SK-N-SH treated with all-trans-retinoic acid at 6 μM for 48 hours (cell line): ENCODE results near the gene ZNF24.

Experiments
- PATZ1 ChIP-seq: fragments of 250-450 bp; sonication (Bioruptor Pico); IDR thresholded peaks from 2 replicates; pipeline ENCODE4 v1.8.0; 2020; ENCODE audit warnings: mild to moderate bottlenecking, moderate library complexity, borderline replicate concordance
- RARB ChIP-seq: fragments of 250-450 bp; sonication (Bioruptor Pico); IDR thresholded peaks from 2 replicates; pipeline ENCODE4 v1.8.0; 2021; ENCODE audit warnings: mild to moderate bottlenecking, moderate library complexity
- TCF4 ChIP-seq: fragments of 250-450 bp; sonication (Bioruptor Pico); IDR thresholded peaks from 2 replicates; pipeline ENCODE4 v1.8.0; 2021; ENCODE audit warnings: mild to moderate bottlenecking, moderate library complexity, borderline replicate concordance
- TOX ChIP-seq: fragments of 250-450 bp; sonication (Bioruptor Pico); IDR thresholded peaks from 2 replicates; pipeline ENCODE4 v1.8.0; 2021; ENCODE audit warnings: mild to moderate bottlenecking, moderate library complexity, borderline replicate concordance
- ZC3H10 ChIP-seq: fragments of 250-450 bp; sonication (Bioruptor Pico); IDR thresholded peaks from 2 replicates; pipeline ENCODE4 v1.5.1; 2021; ENCODE audit warnings: mild to moderate bottlenecking, moderate library complexity
- ZFP3 ChIP-seq: fragments of 250-450 bp; sonication (Bioruptor Pico); IDR thresholded peaks from 2 replicates; pipeline ENCODE4 v1.5.0; 2020; ENCODE audit warnings: mild to moderate bottlenecking, moderate library complexity
- ZFP30 ChIP-seq: fragments of 450-650 bp; formaldehyde crosslinking; IDR thresholded peaks from 2 replicates; pipeline ENCODE4 v1.5.0; 2022; ENCODE audit warnings: mild to moderate bottlenecking, moderate library complexity
- ZNF70 ChIP-seq: fragments of 450-650 bp; formaldehyde crosslinking; IDR thresholded peaks from 2 replicates; pipeline ENCODE4 v1.5.0; 2020; ENCODE audit warnings: mild to moderate bottlenecking, moderate library complexity
- ZNF8 ChIP-seq: fragments of 450-650 bp; formaldehyde crosslinking; IDR thresholded peaks from 2 replicates; pipeline ENCODE4 v1.5.0; 2020; ENCODE audit warnings: mild to moderate bottlenecking, moderate library complexity
- TF ChIP-seq, protein P1 (sequence below): fragments of 250-450 bp; sonication (Bioruptor Pico); IDR thresholded peaks from 2 replicates; pipeline ENCODE4 v1.5.1; 2020; ENCODE audit warnings: low read depth, mild to moderate bottlenecking, moderate library complexity
- TF ChIP-seq, protein P2 (sequence below): fragments of 250-450 bp; sonication (Bioruptor Pico); IDR thresholded peaks from 2 replicates; pipeline ENCODE4 v1.5.0; 2020; ENCODE audit warnings: mild to moderate bottlenecking, moderate library complexity

GRCh38 chr18:35361570-35362321 is 17.5 kb upstream of the ZNF24 start:
- TF ChIP-seq PATZ1 (CRISPR knock-in tag) (no peak), ZFP3 (no peak), ZFP30 (CRISPR knock-in tag) (no peak), TOX (CRISPR knock-in tag) (no peak), ZC3H10 (CRISPR knock-in tag) (no peak), RARB (CRISPR knock-in tag) (no peak), TCF4 (no peak), ZNF8 (CRISPR knock-in tag) (no peak), ZNF70 (CRISPR knock-in tag) (no peak)
- TF ChIP-seq, protein P1, sequence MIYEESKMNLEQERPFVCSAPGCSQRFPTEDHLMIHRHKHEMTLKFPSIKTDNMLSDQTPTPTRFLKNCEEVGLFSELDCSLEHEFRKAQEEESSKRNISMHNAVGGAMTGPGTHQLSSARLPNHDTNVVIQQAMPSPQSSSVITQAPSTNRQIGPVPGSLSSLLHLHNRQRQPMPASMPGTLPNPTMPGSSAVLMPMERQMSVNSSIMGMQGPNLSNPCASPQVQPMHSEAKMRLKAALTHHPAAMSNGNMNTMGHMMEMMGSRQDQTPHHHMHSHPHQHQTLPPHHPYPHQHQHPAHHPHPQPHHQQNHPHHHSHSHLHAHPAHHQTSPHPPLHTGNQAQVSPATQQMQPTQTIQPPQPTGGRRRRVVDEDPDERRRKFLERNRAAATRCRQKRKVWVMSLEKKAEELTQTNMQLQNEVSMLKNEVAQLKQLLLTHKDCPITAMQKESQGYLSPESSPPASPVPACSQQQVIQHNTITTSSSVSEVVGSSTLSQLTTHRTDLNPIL (CRISPR knock-in tag), result no peak
- TF ChIP-seq, protein P2, sequence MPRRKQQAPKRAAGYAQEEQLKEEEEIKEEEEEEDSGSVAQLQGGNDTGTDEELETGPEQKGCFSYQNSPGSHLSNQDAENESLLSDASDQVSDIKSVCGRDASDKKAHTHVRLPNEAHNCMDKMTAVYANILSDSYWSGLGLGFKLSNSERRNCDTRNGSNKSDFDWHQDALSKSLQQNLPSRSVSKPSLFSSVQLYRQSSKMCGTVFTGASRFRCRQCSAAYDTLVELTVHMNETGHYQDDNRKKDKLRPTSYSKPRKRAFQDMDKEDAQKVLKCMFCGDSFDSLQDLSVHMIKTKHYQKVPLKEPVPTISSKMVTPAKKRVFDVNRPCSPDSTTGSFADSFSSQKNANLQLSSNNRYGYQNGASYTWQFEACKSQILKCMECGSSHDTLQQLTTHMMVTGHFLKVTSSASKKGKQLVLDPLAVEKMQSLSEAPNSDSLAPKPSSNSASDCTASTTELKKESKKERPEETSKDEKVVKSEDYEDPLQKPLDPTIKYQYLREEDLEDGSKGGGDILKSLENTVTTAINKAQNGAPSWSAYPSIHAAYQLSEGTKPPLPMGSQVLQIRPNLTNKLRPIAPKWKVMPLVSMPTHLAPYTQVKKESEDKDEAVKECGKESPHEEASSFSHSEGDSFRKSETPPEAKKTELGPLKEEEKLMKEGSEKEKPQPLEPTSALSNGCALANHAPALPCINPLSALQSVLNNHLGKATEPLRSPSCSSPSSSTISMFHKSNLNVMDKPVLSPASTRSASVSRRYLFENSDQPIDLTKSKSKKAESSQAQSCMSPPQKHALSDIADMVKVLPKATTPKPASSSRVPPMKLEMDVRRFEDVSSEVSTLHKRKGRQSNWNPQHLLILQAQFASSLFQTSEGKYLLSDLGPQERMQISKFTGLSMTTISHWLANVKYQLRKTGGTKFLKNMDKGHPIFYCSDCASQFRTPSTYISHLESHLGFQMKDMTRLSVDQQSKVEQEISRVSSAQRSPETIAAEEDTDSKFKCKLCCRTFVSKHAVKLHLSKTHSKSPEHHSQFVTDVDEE (CRISPR knock-in tag), result no peak
